C4-2B (cell line): ENCODE results near the gene ZNF483.

ENCODE experiments used
- H3K27ac ChIP-seq: fragments of 450-650 bp; 2 replicates; pipeline ENCODE4 v1.5.1; 2017
- CTCF ChIP-seq: fragments of 450-650 bp; conservative IDR thresholded peaks from 2 replicates; pipeline ENCODE4 v1.5.1; 2017; ENCODE audit warnings: mild to moderate bottlenecking
- ZFX ChIP-seq: fragments of 450-650 bp; IDR thresholded peaks from 2 replicates; pipeline ENCODE4 v1.6.1; 2017

The ZNF483 gene

GRCh38 chr9:111525056-111525977 is at the start of gene ZNF483:
Gene ZNF483 (plus strand): TSS chr9:111525179. CDS start chr9:111527396, 2,217 bp downstream.
- no peak for TF ChIP-seq ZFX
- TF ChIP-seq CTCF: no peak
- peak within 1 kb of the TSS; percentile 61 for H3K27ac ChIP-seq

- TF ChIP-seq ZFX (no peak), CTCF (no peak)
- no peak overlapping the region for H3K27ac ChIP-seq
These were observed 49.8 kb upstream of the ZNF483 start for GRCh38 chr9:111475195-111475594.

GRCh38 chr9:111477677-111478076 is 47.3 kb upstream of the ZNF483 start:
- no peak overlapping the region for H3K27ac ChIP-seq
- TF ChIP-seq ZFX (no peak), CTCF (no peak)

GRCh38 chr9:111481885-111482636 is 42.9 kb upstream of the ZNF483 start:
- peak overlapping the region; percentile 95 for H3K27ac ChIP-seq
- TF ChIP-seq ZFX (no peak), CTCF (no peak)

GRCh38 chr9:111482694-111483438 is 42.1 kb upstream of the ZNF483 start:
- peak overlapping the region; percentile 95 for H3K27ac ChIP-seq
- TF ChIP-seq ZFX: peak; percentile 95
- no peak for TF ChIP-seq CTCF

GRCh38 chr9:111483439-111483857 is 41.5 kb upstream of the ZNF483 start:
- peak overlapping the region; percentile 95 for H3K27ac ChIP-seq

More at GRCh38 chr9:111483439-111483857, 41.5 kb upstream of the ZNF483 start:
- TF ChIP-seq CTCF: no peak
- no peak for TF ChIP-seq ZFX
